ENCODE data around the gene PROM2.

The PROM2 gene

DNA sequence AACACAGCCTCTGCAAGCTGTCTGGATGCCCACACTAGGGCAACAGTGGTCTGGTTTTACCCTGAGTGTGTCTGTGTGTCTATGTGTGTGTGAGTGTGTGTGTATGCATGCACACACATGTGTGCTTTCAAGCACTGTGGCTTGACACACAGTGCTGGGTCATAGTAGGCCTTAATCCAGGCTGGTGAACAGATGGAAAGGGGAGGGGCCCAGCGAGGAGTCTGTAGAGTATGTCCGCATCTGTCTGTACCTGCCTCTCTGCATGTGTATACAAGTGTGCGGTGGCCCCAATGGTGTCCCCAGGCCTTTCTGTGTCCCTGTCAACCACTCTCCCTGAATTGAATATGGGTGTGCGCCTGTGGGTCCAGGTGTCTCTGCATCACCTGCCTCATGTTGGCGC, 13.6 kb downstream of the PROM2 start:
- DNase-seq: no peak
- intact Hi-C loops (cut with DNase I; ENCODE audit: low total_unique reads): no loop called here

GRCh38 chr2:95289253-95289652, 15.0 kb downstream of the PROM2 start:
- intact Hi-C loops (cut with DNase I; ENCODE audit: low total_unique reads): no loop called here

More for the DNA sequence above, 13.6 kb downstream of the PROM2 start:
- no peaks in the 10 kb centered on the region for H3K4me1 ChIP-seq
- TF ChIP-seq CTCF (IDR thresholded peaks at IDR 0.05): no peak
- no peak overlapping the region for H3K27ac ChIP-seq
- H3K36me3 ChIP-seq: peaks cover 10 to 39% (median 10%) of the 10 kb centered on the region in 3 donors
- H3K4me3 ChIP-seq: no peak overlapping the region
- peaks cover 3 to 30% (median 9%) of the 10 kb centered on the region in 3 donors for H3K9me3 ChIP-seq
- H3K27me3 ChIP-seq: no peaks in the 10 kb centered on the region

DNA sequence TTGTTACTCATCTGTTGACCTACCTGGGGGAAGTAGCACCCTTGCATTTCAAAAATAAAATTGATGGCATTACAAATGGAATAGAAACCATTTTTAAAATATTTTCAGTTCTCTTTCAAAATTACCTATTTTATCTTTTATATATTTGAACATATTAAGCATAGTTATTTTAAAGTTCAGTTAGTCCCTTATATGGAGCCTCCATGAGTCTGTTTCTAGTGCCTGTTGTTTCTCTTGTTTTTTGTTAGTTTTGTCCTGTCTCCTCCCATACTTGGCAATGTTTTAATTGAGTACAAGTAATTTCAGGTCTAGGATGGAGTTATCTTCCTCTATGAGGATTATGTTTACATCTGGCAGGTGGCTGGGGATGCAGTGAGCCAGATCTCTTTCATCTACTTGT, 17.0 kb downstream of the PROM2 start:
- no peaks in the 10 kb centered on the region for H3K4me1 ChIP-seq
- intact Hi-C loops (cut with DNase I; ENCODE audit: low total_unique reads): no loop called here
- peaks cover 3 to 31% (median 9%) of the 10 kb centered on the region in 3 donors for H3K9me3 ChIP-seq
- no peak for TF ChIP-seq CTCF (IDR thresholded peaks at IDR 0.05)
- DNase-seq: no peak
- peaks cover 10 to 30% (median 10%) of the 10 kb centered on the region in 3 donors for H3K36me3 ChIP-seq
- no peak overlapping the region for H3K4me3 ChIP-seq
- H3K27me3 ChIP-seq: peaks cover 0 to 3% of the 10 kb centered on the region in 2 donors
- no peak overlapping the region for H3K27ac ChIP-seq

More at GRCh38 chr2:95289253-95289652, 15.0 kb downstream of the PROM2 start:
- H3K9me3 ChIP-seq: peaks cover 3 to 31% (median 9%) of the 10 kb centered on the region in 3 donors
- DNase-seq: no peak
- no peaks in the 10 kb centered on the region for H3K27me3 ChIP-seq
- no peaks in the 10 kb centered on the region for H3K4me1 ChIP-seq
- no peak for TF ChIP-seq CTCF (IDR thresholded peaks at IDR 0.05)
- H3K4me3 ChIP-seq: no peak overlapping the region
- no peak overlapping the region for H3K27ac ChIP-seq
- peaks cover 10 to 39% (median 10%) of the 10 kb centered on the region in 3 donors for H3K36me3 ChIP-seq

DNA sequence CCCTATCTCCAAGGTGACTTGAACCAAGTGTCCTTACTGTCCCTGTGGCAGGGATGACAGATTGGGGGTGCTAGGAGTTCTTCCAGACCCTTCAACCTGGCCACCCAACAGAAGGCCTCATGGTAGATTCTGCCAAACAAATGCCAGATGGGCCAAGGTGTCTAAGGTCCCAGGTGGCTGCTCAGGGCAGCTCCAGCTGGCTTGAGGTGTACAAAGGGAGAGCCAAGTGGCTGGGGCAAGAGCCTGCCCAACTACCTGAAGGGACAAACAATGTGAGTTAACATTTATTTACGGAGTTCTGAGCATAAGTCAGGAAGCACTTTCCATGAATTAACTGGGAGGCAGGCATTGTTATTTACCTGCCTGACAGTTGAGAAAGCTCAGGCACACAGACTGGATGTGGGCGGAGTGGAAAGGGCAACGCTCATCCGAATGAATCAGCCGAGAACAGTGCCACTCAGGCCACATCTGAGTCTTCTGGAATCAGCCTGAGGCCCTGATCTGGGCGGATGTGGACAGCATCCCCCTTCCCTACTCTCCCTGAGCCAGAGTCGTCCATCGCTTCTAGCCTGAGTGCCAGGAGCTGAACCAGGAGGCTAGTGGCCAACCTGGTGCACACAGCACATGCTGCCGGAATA, 18.5 kb downstream of the PROM2 start:
- Histone ChIP-seq H3K27me3 (peaks cover 0 to 15% of the 10 kb centered on the region in 2 donors), H3K36me3 (peaks cover 10 to 21% (median 10%) of the 10 kb centered on the region in 3 donors), H3K9me3 (peaks cover 3 to 31% (median 9%) of the 10 kb centered on the region in 3 donors), H3K4me3 (no peak overlapping the region), H3K27ac (no peak overlapping the region), H3K4me1 (no peaks in the 10 kb centered on the region)
- DNase-seq: no peak
- intact Hi-C loops (cut with DNase I; ENCODE audit: low total_unique reads): no loop called here
- no peak for TF ChIP-seq CTCF (IDR thresholded peaks at IDR 0.05)

- Histone ChIP-seq H3K27me3 (peaks cover 0 to 20% of the 10 kb centered on the region in 2 donors), H3K4me3 (no peak overlapping the region), H3K27ac (no peak overlapping the region), H3K4me1 (peaks cover 0 to 3% (median 0%) of the 10 kb centered on the region in 4 donors), H3K36me3 (peaks cover under 1 to 10% (median 10%) of the 10 kb centered on the region in 3 donors), H3K9me3 (peaks cover 3 to 29% (median 9%) of the 10 kb centered on the region in 3 donors)
- no peak for TF ChIP-seq CTCF (IDR thresholded peaks at IDR 0.05)
- intact Hi-C loops (cut with DNase I; ENCODE audit: low total_unique reads): no loop called here
- no peak for DNase-seq
These were observed 20.5 kb downstream of the PROM2 start for GRCh38 chr2:95294579-95295250.
